Inflammatory macrophage (primary cell): Measurements from ENCODE around the gene FBXW2.
A peak's percentile ranks its signal among the peaks of the same experiment; 100 is the strongest.

ENCODE experiments used
- DNase-seq, 2 donors: peaks; one replicate each; pipeline ENCODE4 v3.0.0-alpha.2; 2020 to 2022

FBXW2 gene

DNA sequence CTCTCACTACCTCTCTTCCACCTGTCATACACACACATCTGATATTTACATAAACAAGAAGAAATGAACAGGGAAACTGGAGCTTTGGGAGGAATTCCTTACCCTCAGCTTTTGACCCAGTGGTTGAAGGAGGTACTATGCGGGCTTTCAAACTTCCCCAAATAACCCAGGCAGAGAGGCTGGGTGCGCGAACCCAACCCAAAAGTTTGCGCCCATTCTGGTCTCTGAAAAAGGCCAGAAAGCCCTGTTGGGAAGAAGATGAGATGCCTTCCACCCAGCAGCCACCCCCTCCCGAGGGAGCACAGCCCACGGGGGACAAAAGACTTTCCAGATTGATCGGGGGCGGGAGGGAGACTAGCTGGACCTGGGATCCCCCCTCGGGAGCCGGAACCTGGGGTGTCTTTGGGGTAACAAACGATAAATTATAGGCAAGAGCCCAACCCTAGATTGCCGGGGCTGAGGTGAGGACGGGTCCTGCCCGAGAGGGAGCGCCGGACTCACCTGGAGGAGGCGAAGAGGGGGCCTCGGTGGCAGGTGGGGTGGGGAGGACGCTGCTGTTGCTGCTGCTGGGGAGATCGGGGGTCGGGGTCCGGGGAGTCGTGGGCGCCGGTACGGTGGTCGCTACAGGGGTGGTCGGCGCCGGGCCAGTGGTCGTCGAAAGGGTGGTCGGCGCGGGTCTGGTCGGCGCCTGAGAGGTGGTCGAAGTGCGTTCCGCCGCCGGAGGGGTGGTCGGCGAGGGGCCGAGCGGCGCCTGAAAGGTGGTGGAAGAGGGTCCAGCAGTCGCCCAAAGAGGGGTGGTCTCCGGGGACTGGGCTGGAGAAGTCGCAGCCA is 79.7 kb downstream of the FBXW2 start:
- DNase-seq, result peak; percentile 53 to 57

DNA sequence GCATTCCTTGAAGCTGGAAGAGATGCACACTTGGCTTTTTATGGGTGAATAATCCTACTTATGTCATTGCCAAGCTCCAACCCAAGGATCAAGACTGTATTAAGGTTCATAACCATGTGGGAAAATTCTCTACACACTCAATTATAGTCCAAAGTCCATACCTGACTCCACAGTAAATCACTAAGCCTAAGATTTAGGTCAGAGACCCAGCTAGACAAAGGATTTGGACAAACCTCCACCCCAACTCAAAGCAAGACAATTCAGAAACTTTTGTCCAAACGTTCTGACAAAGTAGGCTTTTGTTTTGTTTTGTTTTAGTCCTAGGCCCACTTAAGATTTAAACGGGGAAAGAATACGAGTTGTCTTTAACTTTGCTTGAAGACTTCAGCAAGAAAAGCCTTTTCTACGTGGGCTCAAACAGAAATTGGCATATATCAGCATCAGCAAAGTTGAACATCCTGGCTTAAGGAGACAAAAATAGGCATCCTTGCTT is 80.6 kb downstream of the FBXW2 start:
- no peak for DNase-seq

DNA sequence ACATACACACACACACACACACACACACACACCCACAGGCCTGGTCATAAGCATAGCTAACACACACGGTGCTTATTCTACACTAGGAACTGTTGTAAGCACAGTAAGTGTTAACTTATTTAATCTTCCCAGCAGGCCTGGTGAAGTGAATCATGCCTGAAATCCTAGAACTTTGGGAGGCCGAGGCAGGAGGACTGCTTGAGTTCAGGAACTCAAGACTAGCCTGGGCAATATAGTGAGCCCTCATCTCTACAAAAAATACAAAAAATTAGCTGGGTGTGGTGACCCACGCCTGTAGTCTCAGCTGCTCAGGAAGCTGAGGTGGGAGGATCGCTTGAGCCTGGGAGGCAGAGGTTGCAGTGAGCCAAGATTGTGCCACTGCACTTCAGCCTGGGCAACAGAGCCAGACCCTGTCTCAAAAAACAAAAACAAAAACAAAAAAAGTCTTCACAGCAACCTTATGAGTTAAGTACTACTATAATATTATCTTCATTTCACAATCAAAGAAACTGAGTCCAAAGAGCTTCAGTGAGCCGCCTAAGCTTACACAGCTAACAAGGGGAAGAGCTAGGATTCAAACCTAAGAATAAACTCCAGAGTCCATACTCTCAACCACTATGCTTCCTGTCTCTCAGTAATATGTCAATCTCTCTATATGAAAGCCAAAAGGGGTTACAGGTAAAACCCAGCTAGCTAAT is 81.2 kb downstream of the FBXW2 start:
- peak; percentile 44 to 46 for DNase-seq

DNA sequence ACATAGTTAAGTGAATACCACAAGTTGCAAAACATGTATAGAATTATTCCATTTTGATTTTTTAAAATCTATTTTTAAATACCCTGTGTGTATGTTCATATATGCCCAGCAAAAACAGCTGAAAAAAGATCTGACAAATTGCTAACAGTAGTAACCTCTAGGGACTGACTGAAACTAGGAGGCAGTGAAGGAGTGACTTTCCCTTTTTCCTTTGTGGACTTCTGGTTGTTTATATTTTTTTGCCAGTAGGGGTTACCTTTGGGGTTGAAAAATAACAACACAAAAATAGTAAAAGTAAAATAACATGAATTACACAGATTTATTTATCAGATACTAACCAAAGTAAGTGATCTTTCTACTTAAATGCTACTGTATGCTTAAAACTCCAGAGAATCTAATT is 81.9 kb downstream of the FBXW2 start:
- DNase-seq, result no peak

DNA sequence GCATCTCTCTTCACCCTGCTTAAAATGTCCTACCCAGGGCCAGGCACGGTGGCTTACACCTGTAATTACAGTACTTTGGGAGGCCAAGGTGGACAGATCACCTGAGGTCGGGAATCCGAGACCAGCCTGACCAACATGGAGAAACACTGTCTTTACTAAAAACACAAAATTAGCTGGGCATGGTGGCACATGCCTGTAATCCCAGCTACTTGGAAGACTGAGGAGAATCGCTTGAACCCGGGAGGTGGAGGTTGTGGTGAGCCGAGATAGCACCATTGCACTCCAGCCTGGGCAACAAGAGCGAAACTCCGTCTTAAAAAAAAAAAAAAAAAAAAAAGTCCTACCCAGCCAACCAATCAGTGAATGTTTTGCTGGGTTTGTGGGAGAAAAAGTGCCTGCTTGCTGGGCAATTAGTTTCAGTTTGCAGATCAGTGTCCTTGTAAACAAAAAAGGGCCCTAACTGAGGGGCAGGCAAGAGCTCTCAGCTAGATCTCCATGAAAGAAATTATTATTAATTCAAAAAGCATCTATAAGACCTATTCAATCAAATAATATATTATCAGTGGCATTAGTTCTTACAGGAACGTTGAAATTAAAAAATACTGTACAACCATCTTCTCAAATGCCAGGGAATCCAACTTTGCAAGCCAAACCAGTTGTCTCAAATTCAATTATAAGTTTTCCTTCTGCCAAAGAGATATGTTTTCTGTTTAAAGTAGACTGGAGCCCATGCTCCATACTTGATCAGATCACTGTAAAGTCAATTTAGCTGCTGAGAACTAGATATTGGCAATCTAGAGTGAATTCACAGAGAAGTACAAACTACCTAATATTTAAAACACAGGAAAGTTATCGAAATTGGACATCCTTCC is 82.9 kb downstream of the FBXW2 start:
- peak; percentile 67 to 74 for DNase-seq

DNA sequence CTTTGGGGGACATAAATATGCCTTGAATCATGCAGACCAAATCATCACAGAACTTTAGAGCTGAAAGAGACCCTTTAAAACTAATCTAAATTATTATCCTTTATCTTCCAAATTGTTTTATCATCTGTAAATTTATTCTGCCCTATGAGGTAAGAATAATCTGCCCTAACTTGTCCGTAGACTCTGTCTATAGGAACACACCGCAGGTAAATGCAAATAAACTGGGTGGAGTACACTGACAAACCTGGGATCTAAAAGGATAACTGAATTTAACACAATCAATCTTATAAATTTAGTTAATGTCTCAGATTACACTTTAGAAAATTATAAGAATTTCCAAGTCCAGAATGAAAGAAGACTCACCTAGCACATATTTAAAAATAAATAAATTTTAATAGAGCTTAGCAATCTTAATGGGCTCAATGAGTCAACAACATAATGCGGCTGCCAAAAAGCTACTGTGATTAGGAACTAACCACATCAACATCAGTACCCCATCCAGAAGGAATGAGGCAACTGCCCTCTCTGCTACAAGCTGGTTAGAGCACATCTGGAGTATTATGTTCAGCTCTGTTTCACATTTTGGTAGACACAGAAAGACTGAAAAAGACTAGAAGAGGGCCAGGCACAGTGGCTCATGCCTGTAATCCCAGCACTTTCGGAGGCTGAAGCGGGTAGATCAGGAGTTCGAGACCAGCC is 84.5 kb downstream of the FBXW2 start:
- no peak for DNase-seq

DNA sequence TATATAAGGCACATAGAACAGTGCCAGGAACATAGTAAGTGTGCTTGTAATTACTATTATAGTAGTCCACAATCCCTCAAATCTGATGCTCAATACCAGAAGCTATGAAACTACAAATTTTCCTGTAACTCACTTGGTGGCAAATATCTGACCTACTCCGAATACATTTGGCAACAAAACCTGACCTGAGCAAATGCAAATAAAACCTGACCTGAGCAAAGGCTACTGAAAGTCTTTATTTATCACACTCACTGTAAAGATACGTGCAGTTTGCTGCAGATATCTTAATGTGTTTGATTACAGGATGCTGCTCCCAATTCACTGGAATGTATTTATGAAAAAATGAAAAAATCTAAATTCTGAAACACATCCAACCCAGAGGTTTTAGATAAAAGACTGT is 86.0 kb downstream of the FBXW2 start:
- DNase-seq, result no peak
